Activated CD4-positive, alpha-beta T cell treated with anti-CD3 and anti-CD28 coated beads, Interleukin-2, amount 10 ng/mL, durations not matched to agents 24 days and 14 days (primary cell): ENCODE measurements around the gene MKRN2. TPM values are rescaled to one million over a fixed set of nuclear protein-coding genes. Genes with fewer than 3 reads are reported as not detected.

Source experiments
- total RNA-seq: library from RNA; stranded (reverse); gene quantifications from 2 replicates; pipeline ENCODE4 v1.2.3, GENCODE V29; 2022

MKRN2 gene
- total RNA-seq, 1 donor from 2014 or later, result 23.2 TPM

Other genes with a start within 250 kb of the MKRN2 start
- 30.5 and 39.3 TPM in 2 replicates for gene TSEN2, start 72.6 kb upstream of the MKRN2 start, total RNA-seq
- not detected in 2 replicates for gene MKRN2OS, start 11.6 kb upstream of the MKRN2 start, total RNA-seq
- 90.5 and 93.2 TPM in 2 replicates for gene RAF1, start 107.0 kb downstream of the MKRN2 start, total RNA-seq
- not detected in 2 replicates for gene TMEM40, start 202.2 kb downstream of the MKRN2 start, total RNA-seq
- 0.71 and 0.75 TPM in 2 replicates for gene CAND2, start 239.6 kb downstream of the MKRN2 start, total RNA-seq